HG02943 (cell line): ENCODE measurements around the gene UTP14C.
"Not testable (repeated sequence)": the region's sequence is repeated elsewhere in the genome, so short reads cannot be mapped to it uniquely, and the experiment has no call there.

ENCODE experiments used
- ATAC-seq: cut with Tn5 transposase; IDR thresholded peaks from one replicate; pipeline ENCODE4 v1.9.1; 2021; ENCODE audit warnings: mild to moderate bottlenecking, low read depth, moderate library complexity; ENCODE audit not compliant: unreplicated experiment

The UTP14C gene

DNA sequence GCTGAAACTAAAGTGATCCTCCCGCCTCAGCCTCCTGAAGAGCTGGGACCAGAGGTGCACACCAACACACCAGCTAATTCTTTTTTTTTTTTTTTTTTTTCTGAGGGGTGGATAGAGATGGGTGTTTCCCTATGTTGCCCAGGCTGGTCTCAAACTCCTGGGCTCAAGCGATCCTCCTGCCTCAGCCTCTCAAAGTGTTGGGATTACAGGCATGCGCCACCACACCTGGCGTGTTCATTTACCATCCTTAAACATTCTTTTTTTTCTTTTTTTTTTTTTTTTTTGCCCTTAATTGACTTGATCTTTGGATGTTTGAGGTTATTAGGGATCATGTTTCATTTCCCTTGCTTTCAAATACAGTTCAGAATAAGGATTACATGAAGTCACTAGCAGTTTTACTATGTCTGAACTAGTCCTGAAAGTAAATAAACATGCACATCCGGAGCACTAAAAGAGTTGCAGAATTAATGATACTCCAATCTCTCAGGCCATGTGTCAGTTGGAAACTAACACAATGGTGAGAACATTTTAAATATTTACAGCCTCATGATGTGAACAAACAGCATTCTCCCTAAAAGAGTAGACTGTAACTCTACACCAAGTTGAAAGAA is 10.2 kb downstream of the UTP14C start:
- ATAC-seq = no peak

DNA sequence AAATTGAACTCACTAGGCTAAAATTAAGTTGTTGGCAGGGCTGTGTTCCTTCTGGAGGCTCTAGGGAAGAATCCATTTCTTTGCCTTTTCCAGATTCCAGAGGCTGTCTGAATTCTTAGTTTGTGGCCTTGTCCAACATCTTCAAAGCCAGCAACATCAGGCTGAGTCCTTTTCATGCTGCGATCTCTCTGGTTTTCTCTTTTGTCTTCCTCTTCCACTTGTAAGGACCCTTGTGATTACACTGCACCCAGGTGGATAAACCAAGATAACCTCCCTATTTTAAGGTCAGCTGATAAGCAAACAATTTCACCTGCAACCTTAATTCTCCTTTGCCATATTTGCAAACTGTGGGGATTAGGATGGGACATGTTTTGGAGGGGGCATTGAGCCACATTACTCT is 11.5 kb downstream of the UTP14C start:
- no peak for ATAC-seq

DNA sequence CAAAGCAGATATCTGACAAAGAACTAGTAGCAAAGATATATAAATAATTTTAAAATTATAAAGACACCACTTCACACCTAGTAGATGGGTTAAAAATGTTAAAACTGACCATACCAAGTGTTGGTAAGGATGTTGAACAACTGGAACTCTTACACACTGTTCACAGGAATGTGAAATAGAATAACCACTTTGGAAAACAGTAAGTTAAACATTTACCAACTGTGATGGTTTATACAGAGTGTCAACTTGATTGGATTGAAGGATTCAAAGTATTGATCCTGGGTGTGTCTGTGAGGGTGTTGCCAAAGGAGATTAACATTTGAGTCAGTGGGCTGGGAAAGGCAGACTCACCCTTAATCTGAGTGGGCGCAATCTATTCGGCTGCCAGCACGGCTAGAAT is 19.2 kb downstream of the UTP14C start:
- ATAC-seq = no peak

DNA sequence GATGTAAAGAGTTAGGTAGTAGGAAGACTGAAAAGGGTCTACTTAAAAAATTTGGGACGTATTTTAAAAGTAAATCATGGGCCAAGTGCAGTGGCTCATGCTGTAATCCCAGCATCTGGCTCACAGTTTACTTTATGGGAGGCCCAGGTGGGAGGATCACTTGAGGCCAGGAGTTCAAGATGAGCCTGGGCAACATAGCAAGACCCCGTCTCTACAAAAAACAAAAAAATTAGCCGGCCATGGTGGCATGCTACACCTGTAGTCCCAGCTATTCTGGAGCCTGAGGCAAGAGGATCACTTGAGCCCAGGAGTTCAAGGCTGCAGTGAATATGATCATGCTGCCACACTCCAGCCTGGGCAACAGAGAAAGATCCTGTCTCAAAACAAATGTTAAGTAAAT is 23.0 kb downstream of the UTP14C start:
- no peak for ATAC-seq

DNA sequence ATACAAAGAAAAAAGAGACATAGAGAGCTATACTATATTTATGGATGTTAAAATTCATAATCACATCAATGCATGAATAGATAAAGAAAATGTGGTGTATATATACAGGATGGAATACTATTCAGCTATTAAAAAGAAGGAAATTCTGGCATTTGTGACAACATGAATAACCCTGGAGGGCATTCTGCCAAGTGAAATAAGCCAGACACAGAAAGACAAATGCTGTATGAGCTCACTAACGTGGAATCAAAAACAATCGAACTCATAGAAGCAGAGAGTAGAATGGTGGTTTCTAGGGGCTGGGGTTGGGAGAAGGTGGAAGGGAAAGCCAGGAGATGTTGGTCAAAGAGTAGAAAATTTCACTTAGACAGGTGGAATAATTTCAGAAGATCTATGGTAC is 24.0 kb downstream of the UTP14C start:
- ATAC-seq = no peak

DNA sequence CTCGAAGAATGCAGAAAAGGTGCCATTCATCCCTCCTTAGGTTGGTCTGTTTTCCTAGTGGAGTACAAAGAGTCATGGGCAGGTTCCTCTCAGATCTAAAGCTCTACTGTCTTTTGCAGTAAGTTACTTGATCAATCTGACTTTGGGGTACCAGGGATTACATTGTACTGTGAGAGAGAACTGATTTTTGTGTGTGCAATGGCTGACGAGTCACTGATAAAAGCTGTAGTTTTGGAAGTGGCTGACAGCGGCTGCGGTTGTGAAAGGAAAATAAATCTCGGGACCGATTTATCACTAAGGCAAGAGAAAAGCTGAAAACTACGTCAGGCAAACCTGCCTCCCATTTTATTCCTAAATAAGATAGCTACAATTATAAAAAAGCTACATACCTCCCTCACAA is 26.9 kb downstream of the UTP14C start:
- no peak for ATAC-seq

DNA sequence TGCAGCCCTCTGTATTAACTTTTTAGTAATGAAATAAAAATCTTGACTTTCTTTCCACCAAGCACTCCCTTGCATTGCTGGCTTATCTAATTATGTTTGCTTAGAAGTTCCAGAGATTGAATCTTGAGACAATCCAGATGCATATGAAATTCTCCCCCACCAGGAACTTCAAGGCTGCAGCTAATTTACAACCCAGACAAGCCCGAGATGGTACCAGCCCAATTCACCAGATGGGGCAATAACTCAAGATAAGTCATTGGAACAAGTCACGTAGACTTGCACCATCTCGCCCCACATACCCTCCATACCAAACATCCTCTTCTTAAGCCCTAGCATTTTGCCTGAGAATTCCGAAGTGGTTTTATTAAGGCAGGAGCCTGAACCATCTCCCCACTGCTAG is 29.0 kb downstream of the UTP14C start:
- ATAC-seq = no peak

DNA sequence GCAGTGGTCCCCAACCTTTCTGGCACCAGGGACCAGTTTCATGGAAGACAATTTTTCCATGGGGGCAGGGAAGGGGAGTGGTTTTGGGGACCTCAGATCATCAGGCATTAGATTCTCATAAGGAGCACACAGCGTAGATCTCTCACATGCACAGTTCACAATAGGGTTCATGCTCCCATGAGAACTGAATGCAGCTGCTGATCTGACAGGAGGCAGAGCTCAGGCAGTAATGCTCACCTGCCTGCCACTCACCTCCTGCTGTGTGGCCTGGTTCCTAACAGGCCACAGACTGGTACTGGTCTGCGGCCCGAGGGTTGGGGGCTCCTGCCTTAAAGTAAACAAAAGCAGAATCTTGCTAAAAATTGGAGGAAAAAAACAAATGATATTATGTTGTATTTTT is 36.6 kb downstream of the UTP14C start:
- ATAC-seq = not testable (repeated sequence)

DNA sequence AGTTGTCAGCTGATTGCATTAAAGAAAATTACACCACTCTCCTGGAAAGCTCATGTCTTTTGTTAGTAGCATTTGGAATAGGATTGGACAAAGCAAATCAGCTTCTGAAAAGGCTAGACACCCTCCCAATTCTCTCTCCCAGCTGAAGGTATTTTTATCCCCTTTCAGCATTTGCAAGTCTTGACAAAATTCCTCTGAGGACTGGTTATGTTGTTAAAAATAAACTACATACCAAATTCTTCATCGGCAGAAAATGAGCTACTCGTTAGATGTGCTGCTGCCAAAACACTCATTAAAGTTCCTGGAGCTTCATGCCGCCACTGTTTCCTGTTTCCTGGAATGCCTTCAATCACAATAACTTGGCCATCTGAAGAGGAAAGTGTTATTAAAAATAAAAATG is 37.1 kb downstream of the UTP14C start:
- no peak for ATAC-seq

DNA sequence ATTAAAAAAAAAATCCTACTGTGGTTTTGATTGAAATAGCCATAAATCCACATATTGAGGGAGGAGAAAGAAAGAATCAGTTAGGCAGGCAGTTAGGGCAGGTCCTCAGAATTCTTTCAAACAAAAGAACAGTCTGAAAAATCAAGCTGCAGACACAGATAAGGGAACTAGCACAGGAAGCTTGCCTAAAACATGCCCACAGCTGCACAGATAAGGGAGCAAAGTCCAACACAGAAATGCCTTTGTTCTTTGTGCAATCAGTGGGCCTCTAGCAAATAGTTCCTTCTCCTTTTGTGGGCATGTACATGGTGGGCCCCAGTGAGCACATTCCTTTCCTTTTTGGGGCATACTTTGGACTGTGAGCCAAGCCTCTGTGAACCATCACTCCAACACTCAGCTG is 42.7 kb downstream of the UTP14C start:
- no peak for ATAC-seq

DNA sequence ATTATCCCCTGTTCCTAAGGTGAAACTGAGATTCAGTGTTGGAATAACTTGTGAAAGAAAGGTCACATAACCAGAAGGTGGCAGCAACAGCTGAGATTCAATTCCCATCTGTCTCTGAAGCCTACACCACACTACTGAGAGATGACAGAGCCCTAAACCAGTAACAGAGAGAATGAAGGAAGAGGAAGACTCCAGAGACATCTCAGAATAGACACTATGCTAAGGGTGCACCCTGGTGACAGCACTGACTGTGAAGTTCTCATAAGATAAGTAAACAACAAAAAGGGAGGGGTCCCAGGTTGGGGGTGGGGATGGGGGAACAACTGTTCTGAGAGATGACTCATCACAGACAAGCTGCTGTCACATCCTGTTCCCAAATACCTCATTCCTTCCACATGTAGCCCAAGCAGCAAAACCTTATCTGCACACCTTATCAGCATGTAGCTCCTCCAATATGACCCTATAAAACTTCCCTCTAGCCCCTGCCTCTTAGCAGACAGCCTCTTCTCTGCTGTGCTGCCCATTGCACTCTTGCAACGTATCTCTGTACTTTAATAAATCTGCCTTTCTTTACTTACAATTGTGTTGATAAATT is 46.5 kb downstream of the UTP14C start:
- no peak for ATAC-seq
